Ovary (tissue), 9 donors: ENCODE results near the gene ARID2. TPM values are rescaled to one million over a fixed set of nuclear protein-coding genes. Genes with fewer than 3 reads are reported as not detected.

Experiments used
- DNase-seq, 5 donors: peaks; one replicate each; pipeline ENCODE4 v3.0.0-alpha.2; 2019 to 2020
- H3K27ac ChIP-seq, 2 donors: fragments of 200-600 bp; one replicate each; pipeline versions ENCODE4 v1.5.1 to v1.8.0; 2019 to 2022
- H3K27me3 ChIP-seq: fragments of 200-600 bp; one replicate; pipeline ENCODE4 v1.8.0; 2022
- H3K36me3 ChIP-seq: fragments of 200-600 bp; sonication (generic); one replicate; pipeline ENCODE4 v1.5.1; 2019
- H3K4me1 ChIP-seq: one replicate; pipeline ENCODE4 v1.8.1; 2013; ENCODE audit warnings: mild to moderate bottlenecking, moderate library complexity; ENCODE audit not compliant: insufficient read depth
- H3K4me3 ChIP-seq: fragments of 200-600 bp; sonication (generic); one replicate; pipeline ENCODE4 v1.5.1; 2017
- H3K9me3 ChIP-seq, 2 donors: fragments of 200-600 bp in 1 of 2; sonication (generic) in 1 of 2; one replicate each; pipeline versions ENCODE4 v1.5.1 to v1.8.1; 2013 to 2019; ENCODE audit warnings: mild to moderate bottlenecking in 1 of 2, moderate library complexity in 1 of 2
- CTCF ChIP-seq, 3 donors: fragments of 450-650 bp in 2 of 3; fragments of 200-600 bp in 1 of 3; IDR thresholded peaks; one replicate each; pipeline versions ENCODE4 v1.5.1 to v1.8.0; 2016 to 2022; ENCODE audit warnings: antibody characterized with exemption in 3 of 3, mild to moderate bottlenecking in 1 of 3
- EP300 ChIP-seq: sonication (generic); formaldehyde crosslinking; IDR thresholded peaks from one replicate; pipeline ENCODE4 v1.6.1; 2017; ENCODE audit warnings: antibody characterized with exemption
- POLR2A ChIP-seq: fragments of 450-650 bp; IDR thresholded peaks from one replicate; pipeline ENCODE4 v1.6.1; 2017; ENCODE audit warnings: antibody characterized with exemption, mild to moderate bottlenecking, moderate library complexity
- WGBS, 3 donors: extraction: QIAGEN DNeasy Blood & Tissue Kit in 1 of 3; methylation state at CpG; one replicate each; pipeline versions ENCODE4 v1.1.5 to v1.1.7; 2013 to 2017; 5-methylcytosine and 5-hydroxymethylcytosine counted together
- intact Hi-C, 4 donors: fragments of 100-400 bp; cut with DNase I; formaldehyde crosslinking; loops; one replicate each; pipeline versions ENCODE4 v1.11.0 to v1.15.1; 2022 to 2023
- polyA plus RNA-seq, 2 donors: library from polyadenylated mRNA; stranded (reverse); fragments of 200-250 nt in 1 of 2; fragments of 350-450 nt in 1 of 2; fragmentation: Illumina TruSeq in 1 of 2; extraction: RNeasy Lipid Tissue Mini Kit (QIAGEN cat#74804) in 1 of 2; gene quantifications; one replicate each; pipeline ENCODE4 v1.2.3, GENCODE V29; 2013 to 2014
- total RNA-seq, 7 donors: library from RNA; depleted of rRNA in 2 of 7; stranded (reverse); fragments of >200 nt in 2 of 7; fragmentation: NEBNext Ultra II Directional in 3 of 7; extraction: Animal tissue kit (Norgen Biotek cat#: 25700) in 3 of 7; gene quantifications; one replicate each; pipeline versions ENCODE4 v1.1.0 to v1.2.4, GENCODE V29; 2016 to 2023
- donor health status: DM: no; HTN: no; CAD: no; lungs with moderate emphysema.
- donor health status: DM: no; HTN: no; CAD: no.
- donor health status: Bipolar disorder and iron deficiency.
- donor health status: DM: yes; HTN: yes; CAD: no.
- donor health status: DM: no; HTN: no; CAD: no.
- donor health status: DM: yes; HTN: yes; CAD: no.

The ARID2 gene
- total and polyA plus RNA-seq, 9 donors = 7.9 to 39.5 (median 32.1) TPM

GRCh38 chr12:45878630-45879255 lies 149.2 kb downstream of the ARID2 start:
- Histone ChIP-seq H3K36me3 (no peaks in the 10 kb centered on the region), H3K27me3 (no peaks in the 10 kb centered on the region), H3K27ac (peak overlapping the region in 1 of 2 donors; percentile 65), H3K4me1 (peaks cover 7% of the 10 kb centered on the region), H3K4me3 (no peak overlapping the region), H3K9me3 (no peaks in the 10 kb centered on the region)
- DNase-seq = no peak
- 8 to 18% (median 11%) methylated on average over 8 of the region's 8 CpGs for WGBS, 3 donors
- TF ChIP-seq CTCF (IDR thresholded peaks at IDR 0.05) (no peak), EP300 (no peak), POLR2A (no peak)
- intact Hi-C loops = no loop called here

DNA sequence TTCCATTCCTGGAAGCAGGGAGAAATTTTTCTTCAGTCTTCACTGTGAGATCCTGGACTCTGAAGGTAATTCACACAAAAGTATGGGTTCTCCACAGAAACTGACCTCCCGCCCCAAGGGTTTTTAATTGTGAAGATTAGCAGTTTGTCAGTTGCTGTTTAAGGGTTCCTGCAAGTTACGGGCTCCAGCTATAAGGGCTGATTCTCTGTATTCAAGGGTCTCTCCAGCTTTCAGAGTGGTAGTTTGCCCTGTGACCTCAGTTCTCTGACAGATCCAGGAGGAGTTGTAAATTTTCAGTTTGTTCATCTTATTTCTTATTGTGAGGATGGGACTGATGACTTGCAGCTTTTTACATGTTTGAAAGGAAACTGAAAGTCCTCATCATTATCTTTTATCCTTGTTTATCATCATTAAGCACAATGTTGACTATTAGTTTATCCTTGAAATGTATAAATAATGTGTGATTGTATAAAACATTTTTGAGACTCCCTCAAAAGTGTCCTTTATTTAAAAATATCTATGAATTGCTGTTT lies 149.9 kb downstream of the ARID2 start:
- no peak for DNase-seq
- intact Hi-C loops = no loop called here
- H3K4me3 ChIP-seq = no peak overlapping the region
- H3K36me3 ChIP-seq = no peaks in the 10 kb centered on the region
- H3K27me3 ChIP-seq = no peaks in the 10 kb centered on the region
- peaks cover 7% of the 10 kb centered on the region for H3K4me1 ChIP-seq
- WGBS, 3 donors = 32 to 43% (median 33%) methylated on average over 2 of the region's 2 CpGs
- TF ChIP-seq CTCF (IDR thresholded peaks at IDR 0.05) = no peak
- no peak for TF ChIP-seq EP300
- peak overlapping the region in 1 of 2 donors; percentile 65 for H3K27ac ChIP-seq
- H3K9me3 ChIP-seq = no peaks in the 10 kb centered on the region

GRCh38 chr12:45880533-45880932 lies 151.0 kb downstream of the ARID2 start:
- no peaks in the 10 kb centered on the region for H3K9me3 ChIP-seq
- peaks cover 7% of the 10 kb centered on the region for H3K4me1 ChIP-seq
- 34 to 56% (median 51%) methylated on average over 2 of the region's 2 CpGs for WGBS, 3 donors
- intact Hi-C loops = no loop called here
- TF ChIP-seq POLR2A = no peak
- no peak for TF ChIP-seq CTCF (IDR thresholded peaks at IDR 0.05)
- TF ChIP-seq EP300 = no peak
- H3K36me3 ChIP-seq = no peaks in the 10 kb centered on the region
- H3K27me3 ChIP-seq = no peaks in the 10 kb centered on the region
- H3K4me3 ChIP-seq = no peak overlapping the region
- no peak for DNase-seq
- no peak overlapping the region for H3K27ac ChIP-seq

DNA sequence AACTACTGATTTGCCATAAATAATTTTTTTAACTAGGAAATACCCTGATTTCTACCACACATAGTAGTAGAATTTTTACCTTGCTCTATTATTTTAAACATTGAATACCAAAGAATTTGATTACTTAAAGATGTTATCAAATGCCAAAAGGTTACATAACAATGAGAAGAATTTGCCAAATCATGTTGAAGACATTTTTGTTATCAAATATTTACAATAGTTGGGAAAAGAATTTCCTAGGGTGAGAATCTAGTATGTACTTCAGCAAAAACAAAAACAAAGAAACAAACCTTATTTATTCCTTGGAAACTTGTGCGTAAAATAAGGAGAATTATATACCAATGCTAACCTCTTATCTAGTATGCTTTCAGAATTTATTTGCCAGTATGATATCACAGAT lies 153.7 kb downstream of the ARID2 start:
- TF ChIP-seq CTCF (IDR thresholded peaks at IDR 0.05) (no peak), POLR2A (no peak), EP300 (no peak)
- intact Hi-C loops = no loop called here
- 70 to 95% (median 80%) methylated on average over 1 of the region's 1 CpG for WGBS, 3 donors

More for the DNA sequence above, 153.7 kb downstream of the ARID2 start:
- Histone ChIP-seq H3K9me3 (no peaks in the 10 kb centered on the region), H3K36me3 (no peaks in the 10 kb centered on the region), H3K27ac (no peak overlapping the region), H3K27me3 (no peaks in the 10 kb centered on the region), H3K4me3 (no peak overlapping the region), H3K4me1 (peaks cover 7% of the 10 kb centered on the region)
- DNase-seq = no peak
